ENCODE measurements around the gene RPS27.
A peak's percentile ranks its signal among the peaks of the same experiment; 100 is the strongest.
"Not testable (repeated sequence)": the region's sequence is repeated elsewhere in the genome, so short reads cannot be mapped to it uniquely, and the experiment has no call there.

RPS27 gene

GRCh38 chr1:153985941-153986761, 4.4 kb upstream of the RPS27 start, which contains the start of gene RAB13:
RAB13 (minus strand) TSS chr1:153986339; CDS start chr1:153986236, 103 bp downstream.
- no peak for DNase-seq (ENCODE audit: low read depth)

- DNase-seq (ENCODE audit: low read depth): no peak
Measured at GRCh38 chr1:153987621-153988020, 2.9 kb upstream of the RPS27 start.

DNA sequence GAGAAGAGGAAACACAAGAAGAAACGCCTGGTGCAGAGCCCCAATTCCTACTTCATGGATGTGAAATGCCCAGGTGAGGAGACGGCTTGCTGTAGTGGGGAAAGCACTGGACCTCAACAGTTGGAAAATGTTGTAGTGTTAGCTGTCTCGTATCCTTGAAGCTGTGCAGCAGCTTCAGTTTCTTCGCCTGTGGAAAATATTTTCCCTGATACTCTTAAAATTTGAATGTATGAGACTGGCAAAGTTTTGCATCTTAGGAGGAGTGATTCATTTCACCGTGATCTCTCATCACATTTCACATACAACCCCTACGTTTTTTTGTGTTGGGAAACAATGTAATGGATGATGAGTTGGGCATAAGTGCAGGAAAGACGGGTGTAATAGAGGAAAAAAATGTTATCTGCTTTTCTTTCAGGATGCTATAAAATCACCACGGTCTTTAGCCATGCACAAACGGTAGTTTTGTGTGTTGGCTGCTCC, 629 bp downstream of the RPS27 start:
- DNase-seq (ENCODE audit: low read depth): no peak

DNA sequence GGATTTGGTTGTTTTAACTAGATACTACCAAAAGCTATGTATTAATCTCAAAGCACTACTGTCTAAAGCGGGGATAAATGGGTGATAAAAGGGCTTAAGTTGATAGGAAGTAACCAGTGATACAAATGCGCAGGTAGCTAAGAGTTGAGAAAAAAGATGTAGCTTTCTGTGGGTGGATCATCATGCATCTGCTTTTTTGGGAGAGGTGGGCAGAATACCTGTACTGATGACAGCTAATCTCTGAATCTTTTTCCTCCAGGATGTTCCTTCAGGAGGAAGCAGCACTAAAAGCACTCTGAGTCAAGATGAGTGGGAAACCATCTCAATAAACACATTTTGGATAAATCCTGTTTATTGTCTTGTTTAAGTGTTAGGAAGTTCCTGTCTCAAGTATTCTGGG, 1.2 kb downstream of the RPS27 start:
- no peak for DNase-seq (ENCODE audit: low read depth)

GRCh38 chr1:153995202-153995601, 4.6 kb downstream of the RPS27 start:
- no peak for DNase-seq (ENCODE audit: low read depth)

DNA sequence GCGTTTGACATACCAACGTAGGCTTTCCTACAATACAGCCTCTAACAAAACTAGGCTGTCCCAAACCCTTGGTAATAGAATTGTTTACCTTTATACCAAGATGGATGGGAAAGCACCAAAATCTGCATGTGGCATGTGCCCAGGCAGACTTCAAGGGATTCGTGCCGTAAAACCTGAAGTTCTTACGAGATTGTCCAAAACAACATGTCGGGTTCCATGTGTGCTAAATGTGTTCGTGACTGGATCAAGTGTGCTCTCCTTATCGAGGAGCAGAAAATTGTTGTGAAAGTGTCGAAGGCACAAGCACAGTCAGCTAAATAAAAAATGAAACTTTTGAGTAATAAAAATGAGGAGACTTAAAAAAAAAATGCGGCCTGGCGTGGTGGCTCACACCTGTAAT, 5.1 kb downstream of the RPS27 start:
- DNase-seq (ENCODE audit: low read depth): no peak

- not testable (repeated sequence) for DNase-seq (ENCODE audit: low read depth)
Measured at GRCh38 chr1:153996882-153997281, 6.3 kb downstream of the RPS27 start.

DNA sequence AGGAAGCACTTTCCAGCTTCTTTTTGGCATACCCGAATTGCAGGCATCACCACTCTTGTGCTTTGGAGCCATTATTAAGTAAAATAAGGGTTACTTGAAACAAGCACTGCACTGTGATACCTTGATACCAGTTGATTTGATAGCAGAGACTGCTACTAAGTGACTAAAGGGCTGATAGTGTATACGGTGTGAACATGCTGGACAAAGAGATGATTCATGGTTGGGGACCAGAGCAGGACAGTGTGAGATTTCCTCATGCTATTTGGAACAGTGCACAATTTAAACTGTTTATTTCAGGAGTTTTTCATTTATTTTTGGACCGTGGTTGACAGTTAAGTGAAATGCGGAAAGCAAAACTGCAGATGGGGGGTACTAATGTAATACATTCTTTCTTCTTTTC, 9.9 kb downstream of the RPS27 start:
- DNase-seq (ENCODE audit: low read depth): no peak

DNA sequence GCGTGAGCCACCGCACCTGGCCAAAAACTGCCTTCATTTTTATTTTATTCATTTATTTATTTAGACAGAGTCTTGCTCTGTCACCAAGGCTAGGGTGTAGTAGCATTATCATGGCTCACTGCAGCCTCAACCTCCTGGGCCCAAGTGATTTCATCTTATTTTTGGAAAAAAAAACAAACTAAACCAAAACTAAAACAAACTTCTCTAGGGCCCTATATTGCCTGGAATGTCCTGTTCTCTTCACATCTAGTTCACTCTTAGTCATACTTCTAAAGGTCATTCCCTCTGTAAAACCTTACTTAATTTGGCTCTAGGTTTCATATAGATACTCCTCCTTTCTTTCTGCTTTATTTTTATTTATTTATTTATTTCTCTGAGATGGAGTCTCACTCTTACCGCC, 15.6 kb downstream of the RPS27 start:
- no peak for DNase-seq (ENCODE audit: low read depth)

GRCh38 chr1:154012129-154012528, 21.6 kb downstream of the RPS27 start:
- DNase-seq (ENCODE audit: low read depth): no peak

GRCh38 chr1:154012543-154012942, 22.0 kb downstream of the RPS27 start:
- not testable (repeated sequence) for DNase-seq (ENCODE audit: low read depth)

DNA sequence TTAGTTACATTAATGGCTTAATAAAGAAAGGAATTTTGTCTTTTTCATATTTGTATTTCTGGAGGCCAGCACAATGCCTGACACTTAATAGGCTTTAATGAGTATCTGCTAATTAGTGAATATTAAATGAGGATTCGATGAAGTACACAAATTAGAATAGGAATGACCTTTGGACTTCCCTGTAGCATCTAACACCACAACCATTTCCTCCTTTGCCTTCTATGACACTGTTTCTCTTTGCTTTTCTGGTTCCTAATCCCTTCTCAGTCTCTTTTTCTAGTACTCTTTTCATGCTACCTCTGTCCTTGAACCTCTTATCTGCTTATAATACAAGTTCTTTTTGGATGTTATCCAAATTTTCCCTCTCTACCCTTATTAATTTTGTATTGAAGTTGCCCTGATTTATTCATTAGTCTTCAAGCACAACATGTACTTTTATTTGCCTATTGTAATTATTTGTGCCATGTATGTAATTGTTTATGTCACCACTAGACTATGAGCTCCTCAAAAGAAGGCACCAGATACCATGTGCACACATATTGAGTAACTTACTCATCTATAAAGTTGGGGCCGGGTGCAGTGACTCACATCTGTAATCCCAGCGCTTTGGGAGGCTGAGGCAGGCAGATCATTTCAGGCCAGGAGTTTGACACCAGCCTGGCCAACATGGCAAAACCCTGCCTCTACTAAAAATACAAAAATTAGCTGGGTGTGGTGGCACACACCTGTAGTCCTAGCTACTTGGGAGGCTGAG, 23.8 kb downstream of the RPS27 start:
- peak; percentile 22 for DNase-seq (ENCODE audit: low read depth)

GRCh38 chr1:154019269-154019668, 28.7 kb downstream of the RPS27 start:
- DNase-seq (ENCODE audit: low read depth): no peak

GRCh38 chr1:154019940-154020339, 29.4 kb downstream of the RPS27 start:
- no peak for DNase-seq (ENCODE audit: low read depth)

- DNase-seq (ENCODE audit: low read depth): not testable (repeated sequence)
Measured at GRCh38 chr1:154033697-154034096, 43.1 kb downstream of the RPS27 start.
